Renal pelvis (tissue), 4 donors: Measurements from ENCODE around the gene BLID. TPM values are rescaled to one million over a fixed set of nuclear protein-coding genes. Genes with fewer than 3 reads are reported as not detected.

Source experiments
- DNase-seq: peaks from one replicate; pipeline ENCODE4 v3.0.0-alpha.2; 2013
- polyA plus RNA-seq, 3 donors: library from polyadenylated mRNA; unstranded; fragments of 120-200 nt; gene quantifications; one replicate each; pipeline ENCODE4 v1.2.1, GENCODE V29; 2013; ENCODE audit not compliant: insufficient read length in 3 of 3

Gene BLID
- polyA plus RNA-seq, 3 donors: not detected

- no peak for DNase-seq
These were observed 34.9 kb downstream of the BLID start for GRCh38 chr11:122081073-122081472.

- no peak for DNase-seq
These were observed 38.6 kb downstream of the BLID start for GRCh38 chr11:122077459-122077858.

GRCh38 chr11:122076512-122077120, 39.4 kb downstream of the BLID start:
- DNase-seq: no peak

- DNase-seq: no peak
These were observed 41.0 kb downstream of the BLID start for GRCh38 chr11:122075016-122075415.

- DNase-seq: no peak
These were observed 42.0 kb downstream of the BLID start for GRCh38 chr11:122074022-122074421.

- no peak for DNase-seq
These were observed 44.3 kb downstream of the BLID start for GRCh38 chr11:122071709-122072202.

DNA sequence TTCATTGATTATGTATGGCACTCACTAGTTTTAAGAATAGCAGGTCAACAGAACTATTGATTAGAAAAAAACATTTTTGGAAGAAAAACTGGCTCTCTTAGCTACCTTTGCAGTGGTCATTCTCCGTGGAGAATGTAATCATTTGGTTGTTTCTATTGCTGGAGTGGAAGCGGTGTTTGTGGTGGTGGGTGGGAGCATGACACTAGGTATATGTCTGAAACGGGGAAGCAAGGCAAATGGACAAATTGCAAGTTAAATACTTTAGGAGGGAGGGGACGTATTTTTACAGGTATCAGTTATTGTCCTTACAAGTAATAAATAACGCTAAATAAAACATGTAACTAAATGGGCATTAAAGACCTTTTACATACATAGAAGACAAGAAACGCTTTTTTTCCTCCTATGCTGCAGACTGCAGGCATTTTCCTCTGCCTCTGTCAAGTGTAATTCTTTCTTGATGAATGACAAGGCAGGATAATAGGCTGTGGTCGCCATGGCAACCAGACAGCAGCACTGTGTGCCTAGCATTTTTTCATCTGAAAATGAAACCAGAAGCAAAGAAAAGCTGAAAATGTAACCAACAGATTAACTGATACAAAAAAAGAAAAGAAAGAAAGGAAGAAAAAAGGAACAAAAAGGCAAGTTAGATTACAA, 46.2 kb downstream of the BLID start:
- DNase-seq: peak; percentile 86

DNA sequence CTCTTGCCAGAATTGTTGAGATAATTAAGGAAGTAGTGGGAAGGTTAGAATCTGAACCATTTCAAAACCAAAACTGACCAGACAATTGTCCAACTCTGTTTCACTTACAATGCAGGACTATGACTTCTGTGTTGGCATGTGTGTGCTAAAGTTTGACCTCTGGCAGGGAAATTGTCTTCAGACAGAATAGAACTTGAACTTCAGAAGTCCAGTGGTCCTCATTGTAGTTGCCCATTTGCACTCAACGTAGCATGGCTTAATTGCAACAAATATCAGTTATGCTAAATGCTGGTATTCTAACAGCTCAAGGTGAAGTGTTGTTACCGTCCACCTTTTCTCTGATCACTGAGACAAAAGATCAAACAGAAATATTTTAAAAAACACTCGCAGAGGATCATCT, 47.2 kb downstream of the BLID start:
- DNase-seq: no peak

- DNase-seq: no peak
These were observed 47.9 kb downstream of the BLID start for GRCh38 chr11:122068141-122068540.
